ENCODE data around the gene SULT1C2.

SULT1C2 gene

GRCh38 chr2:108297436-108298141 is 8.9 kb downstream of the SULT1C2 start:
- no peak for DNase-seq

- no peak for DNase-seq
Measured at GRCh38 chr2:108301558-108301957, 12.9 kb downstream of the SULT1C2 start.

GRCh38 chr2:108304975-108305374 is 16.3 kb downstream of the SULT1C2 start:
- DNase-seq: no peak

- no peak for DNase-seq
Measured at GRCh38 chr2:108305901-108306300, 17.2 kb downstream of the SULT1C2 start.

- no peak for DNase-seq
Measured at GRCh38 chr2:108309903-108310302, 21.2 kb downstream of the SULT1C2 start.

GRCh38 chr2:108314586-108315296 is 26.0 kb downstream of the SULT1C2 start:
- no peak for DNase-seq

- DNase-seq: peak; percentile 22
Measured at GRCh38 chr2:108315444-108315934, 26.8 kb downstream of the SULT1C2 start.

GRCh38 chr2:108316033-108316432 is 27.3 kb downstream of the SULT1C2 start:
- peak; percentile 41 for DNase-seq

- no peak for DNase-seq
Measured at GRCh38 chr2:108316461-108317258, 28.0 kb downstream of the SULT1C2 start.

- DNase-seq: peak; percentile 15
Measured at GRCh38 chr2:108320326-108320922, 31.7 kb downstream of the SULT1C2 start.

- no peak for DNase-seq
Measured at GRCh38 chr2:108323619-108324018, 34.9 kb downstream of the SULT1C2 start.

- DNase-seq: no peak
Measured at GRCh38 chr2:108324531-108325255, 36.0 kb downstream of the SULT1C2 start.

GRCh38 chr2:108325756-108326155 is 37.1 kb downstream of the SULT1C2 start:
- DNase-seq: no peak

- no peak for DNase-seq
Measured at GRCh38 chr2:108329771-108330170, 41.1 kb downstream of the SULT1C2 start.

GRCh38 chr2:108330979-108331378 is 42.3 kb downstream of the SULT1C2 start:
- no peak for DNase-seq

GRCh38 chr2:108345951-108346350 is 57.3 kb downstream of the SULT1C2 start:
- no peak for DNase-seq

GRCh38 chr2:108346827-108347226 is 58.1 kb downstream of the SULT1C2 start:
- no peak for DNase-seq

- DNase-seq: no peak
Measured at GRCh38 chr2:108347786-108348185, 59.1 kb downstream of the SULT1C2 start.

GRCh38 chr2:108348816-108349570 is 60.3 kb downstream of the SULT1C2 start:
- DNase-seq: no peak

GRCh38 chr2:108349571-108349928 is 60.9 kb downstream of the SULT1C2 start:
- no peak for DNase-seq

GRCh38 chr2:108351889-108352288 is 63.2 kb downstream of the SULT1C2 start:
- no peak for DNase-seq

GRCh38 chr2:108354136-108354535 is 65.4 kb downstream of the SULT1C2 start:
- DNase-seq: no peak

Data from NCI-H510A treated with DMSO at 0.1 percent for 48 hours (cell line).